ENCODE measurements around the gene SYDE1.
"Not testable (repeated sequence)": the region's sequence is repeated elsewhere in the genome, so short reads cannot be mapped to it uniquely, and the experiment has no call there.

The SYDE1 gene

DNA sequence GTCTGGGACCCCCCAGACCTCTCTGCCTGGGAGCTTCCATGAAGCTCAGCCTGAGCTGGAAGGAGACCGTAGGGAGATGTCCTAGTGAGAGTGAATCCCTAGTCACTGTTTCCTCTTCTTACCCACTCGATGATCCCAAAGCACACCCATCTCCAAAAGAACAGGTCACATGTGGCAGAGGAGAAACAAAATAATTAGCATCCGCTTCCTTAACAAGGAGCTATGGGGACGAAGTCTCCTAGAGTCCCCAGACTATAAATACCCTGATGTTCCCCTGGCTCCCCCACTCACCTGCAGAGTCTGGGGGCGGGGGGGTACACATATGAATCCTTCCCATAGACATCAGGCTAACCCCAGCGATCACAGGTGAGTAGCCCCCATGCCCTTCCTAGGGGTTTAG lies 25.3 kb upstream of the SYDE1 start, which contains the start of gene OR1I1:
TSS of gene OR1I1 (plus strand) at position 301 of the 400 bp plus-strand sequence. CDS start 4,855 bp downstream, outside the sequence.
- DNase-seq (ENCODE audit: low read depth, low spot score) = no peak
- no peaks in the 10 kb centered on the region for H3K4me1 ChIP-seq (ENCODE audit: insufficient read depth, insufficient read length)
- no peaks in the 10 kb centered on the region for H3K27me3 ChIP-seq (ENCODE audit: insufficient read depth, insufficient read length)
- H3K9me3 ChIP-seq (ENCODE audit: insufficient read depth, low read length) = no peaks in the 10 kb centered on the region
- no peak within 1 kb of the TSS for H3K4me3 ChIP-seq (ENCODE audit: insufficient read length, low read depth)
- TF ChIP-seq ZNF274 (IDR thresholded peaks at IDR 0.05; ENCODE audit: low read depth, low read length) (no peak), SUZ12 (IDR thresholded peaks at IDR 0.05; ENCODE audit: extremely low read depth, insufficient read depth, insufficient read length) (no peak), YY1 (IDR thresholded peaks at IDR 0.05; ENCODE audit: insufficient read depth, insufficient read length) (no peak)
- no peaks in the 10 kb centered on the region for H3K36me3 ChIP-seq (ENCODE audit: insufficient read depth, insufficient read length, low read length)
- H3K9ac ChIP-seq (ENCODE audit: insufficient read length, low read depth) = no peak within 1 kb of the TSS

DNA sequence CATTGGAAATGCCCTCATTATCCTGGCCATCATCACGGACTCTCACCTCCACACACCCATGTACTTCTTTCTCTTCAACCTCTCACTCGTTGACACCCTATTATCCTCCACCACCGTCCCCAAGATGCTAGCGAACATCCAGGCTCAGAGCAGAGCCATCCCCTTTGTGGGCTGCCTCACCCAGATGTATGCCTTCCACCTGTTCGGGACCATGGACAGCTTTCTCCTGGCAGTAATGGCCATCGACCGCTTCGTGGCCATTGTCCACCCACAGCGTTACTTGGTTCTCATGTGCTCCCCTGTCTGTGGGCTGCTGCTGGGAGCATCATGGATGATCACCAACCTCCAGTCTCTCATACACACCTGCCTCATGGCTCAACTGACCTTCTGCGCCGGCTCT lies 20.0 kb upstream of the SYDE1 start:
- DNase-seq (ENCODE audit: low read depth, low spot score) = no peak
- Histone ChIP-seq H3K27me3 (ENCODE audit: insufficient read depth, insufficient read length) (peaks cover 2% of the 10 kb centered on the region), H3K4me3 (ENCODE audit: insufficient read length, low read depth) (no peak overlapping the region), H3K9me3 (ENCODE audit: insufficient read depth, low read length) (no peaks in the 10 kb centered on the region), H3K4me1 (ENCODE audit: insufficient read depth, insufficient read length) (no peaks in the 10 kb centered on the region), H3K9ac (ENCODE audit: insufficient read length, low read depth) (no peak overlapping the region), H3K36me3 (ENCODE audit: insufficient read depth, insufficient read length, low read length) (no peaks in the 10 kb centered on the region)
- no peak for TF ChIP-seq YY1 (IDR thresholded peaks at IDR 0.05; ENCODE audit: insufficient read depth, insufficient read length)
- no peak for TF ChIP-seq SUZ12 (IDR thresholded peaks at IDR 0.05; ENCODE audit: extremely low read depth, insufficient read depth, insufficient read length)
- TF ChIP-seq ZNF274 (IDR thresholded peaks at IDR 0.05; ENCODE audit: low read depth, low read length) = no peak

DNA sequence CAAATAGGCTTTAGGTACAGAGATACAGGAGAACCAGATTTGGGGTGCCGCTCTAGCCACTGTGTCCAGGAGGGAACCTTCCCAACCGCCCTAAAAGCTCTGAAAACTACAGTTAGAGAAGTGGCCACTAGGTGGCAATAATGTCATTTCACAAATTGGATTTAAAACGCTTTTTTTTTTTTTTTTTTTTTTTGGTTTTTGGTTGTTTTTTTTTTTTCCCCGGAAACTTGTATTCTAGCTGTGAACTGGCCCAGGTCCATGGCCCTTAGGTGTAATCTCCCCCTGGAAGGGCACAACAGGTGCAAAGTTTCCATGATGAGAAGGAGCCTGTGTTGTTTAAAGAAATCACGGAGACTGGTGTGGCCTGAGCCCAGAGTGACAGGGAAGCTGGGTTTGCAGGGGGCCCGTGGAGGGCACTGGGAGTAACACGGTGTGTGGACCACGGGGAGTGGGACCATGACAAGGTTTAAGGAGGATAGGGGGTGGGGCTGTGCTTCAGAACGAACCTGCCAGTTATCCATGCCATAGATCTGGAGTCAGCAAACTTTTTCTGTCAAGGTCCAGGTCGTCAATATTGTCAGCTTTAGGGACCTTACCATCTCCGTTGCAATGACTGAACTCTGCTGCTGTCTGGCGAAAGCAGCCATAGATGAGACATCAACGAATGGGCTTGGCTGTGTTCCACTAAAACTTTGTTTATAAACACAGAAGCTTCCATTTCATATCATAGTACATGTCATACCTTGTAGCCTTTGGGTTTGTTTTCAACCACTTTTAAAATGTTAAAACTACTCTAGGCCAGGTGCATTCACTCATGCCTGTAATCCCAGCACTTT lies 15.1 kb upstream of the SYDE1 start:
- Histone ChIP-seq H3K36me3 (ENCODE audit: insufficient read depth, insufficient read length, low read length) (no peaks in the 10 kb centered on the region), H3K9me3 (ENCODE audit: insufficient read depth, low read length) (no peaks in the 10 kb centered on the region), H3K9ac (ENCODE audit: insufficient read length, low read depth) (no peak overlapping the region), H3K27me3 (ENCODE audit: insufficient read depth, insufficient read length) (peaks cover under 1% of the 10 kb centered on the region), H3K4me1 (ENCODE audit: insufficient read depth, insufficient read length) (no peaks in the 10 kb centered on the region), H3K4me3 (ENCODE audit: insufficient read length, low read depth) (no peak overlapping the region)
- TF ChIP-seq SUZ12 (IDR thresholded peaks at IDR 0.05; ENCODE audit: extremely low read depth, insufficient read depth, insufficient read length) (no peak), ZNF274 (IDR thresholded peaks at IDR 0.05; ENCODE audit: low read depth, low read length) (no peak), YY1 (IDR thresholded peaks at IDR 0.05; ENCODE audit: insufficient read depth, insufficient read length) (no peak)
- DNase-seq (ENCODE audit: low read depth, low spot score) = peak; percentile 78

DNA sequence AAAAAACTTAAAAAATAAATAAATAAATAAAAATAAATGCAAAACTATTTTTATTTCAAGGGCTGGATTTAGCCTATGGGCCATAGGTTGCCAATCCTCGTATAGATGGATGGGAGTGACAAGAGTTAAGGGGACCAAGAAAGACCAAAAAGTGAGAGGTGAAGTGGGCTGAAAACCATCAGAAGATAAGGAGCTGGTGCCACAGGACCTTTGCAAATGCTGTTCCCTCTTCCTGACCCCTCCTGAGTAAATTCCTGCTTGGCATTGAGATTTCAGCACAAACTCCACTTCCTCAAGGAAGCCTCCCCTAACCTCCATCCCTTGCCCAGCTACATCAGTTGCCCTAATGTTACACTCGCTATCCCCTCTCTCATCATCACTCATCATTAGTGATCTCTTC lies 14.2 kb upstream of the SYDE1 start:
- TF ChIP-seq YY1 (IDR thresholded peaks at IDR 0.05; ENCODE audit: insufficient read depth, insufficient read length) (no peak), SUZ12 (IDR thresholded peaks at IDR 0.05; ENCODE audit: extremely low read depth, insufficient read depth, insufficient read length) (no peak)
- DNase-seq (ENCODE audit: low read depth, low spot score) = no peak
- no peaks in the 10 kb centered on the region for H3K36me3 ChIP-seq (ENCODE audit: insufficient read depth, insufficient read length, low read length)
- no peak overlapping the region for H3K9ac ChIP-seq (ENCODE audit: insufficient read length, low read depth)
- H3K4me3 ChIP-seq (ENCODE audit: insufficient read length, low read depth) = no peak overlapping the region
- no peaks in the 10 kb centered on the region for H3K27me3 ChIP-seq (ENCODE audit: insufficient read depth, insufficient read length)
- no peaks in the 10 kb centered on the region for H3K4me1 ChIP-seq (ENCODE audit: insufficient read depth, insufficient read length)
- H3K9me3 ChIP-seq (ENCODE audit: insufficient read depth, low read length) = no peaks in the 10 kb centered on the region

DNA sequence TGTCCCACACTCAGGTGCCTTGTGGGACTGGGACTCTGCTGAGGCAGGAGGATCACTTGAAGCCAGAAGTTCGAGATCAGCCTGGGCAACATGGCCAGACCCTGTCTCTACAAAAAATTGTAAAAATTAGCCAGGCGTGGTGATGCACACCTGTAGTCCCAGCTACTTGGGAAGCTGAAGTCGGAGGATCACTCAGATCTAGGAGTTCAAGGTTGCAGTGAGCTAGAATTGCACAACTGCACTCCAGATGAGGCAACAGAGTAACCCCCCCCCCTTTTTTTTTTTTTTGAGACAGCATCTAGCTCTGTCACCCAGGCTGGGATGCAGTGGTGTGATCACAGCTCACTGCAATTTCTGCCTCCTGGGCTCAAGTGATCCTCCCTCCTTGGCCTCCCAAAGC lies 11.0 kb upstream of the SYDE1 start:
- TF ChIP-seq ZNF274 (IDR thresholded peaks at IDR 0.05; ENCODE audit: low read depth, low read length) (no peak), SUZ12 (IDR thresholded peaks at IDR 0.05; ENCODE audit: extremely low read depth, insufficient read depth, insufficient read length) (no peak), YY1 (IDR thresholded peaks at IDR 0.05; ENCODE audit: insufficient read depth, insufficient read length) (no peak)
- no peak for DNase-seq (ENCODE audit: low read depth, low spot score)
- Histone ChIP-seq H3K9me3 (ENCODE audit: insufficient read depth, low read length) (no peaks in the 10 kb centered on the region), H3K36me3 (ENCODE audit: insufficient read depth, insufficient read length, low read length) (no peaks in the 10 kb centered on the region), H3K9ac (ENCODE audit: insufficient read length, low read depth) (no peak overlapping the region), H3K27me3 (ENCODE audit: insufficient read depth, insufficient read length) (no peaks in the 10 kb centered on the region), H3K4me1 (ENCODE audit: insufficient read depth, insufficient read length) (peaks cover 2% of the 10 kb centered on the region), H3K4me3 (ENCODE audit: insufficient read length, low read depth) (no peak overlapping the region)

DNA sequence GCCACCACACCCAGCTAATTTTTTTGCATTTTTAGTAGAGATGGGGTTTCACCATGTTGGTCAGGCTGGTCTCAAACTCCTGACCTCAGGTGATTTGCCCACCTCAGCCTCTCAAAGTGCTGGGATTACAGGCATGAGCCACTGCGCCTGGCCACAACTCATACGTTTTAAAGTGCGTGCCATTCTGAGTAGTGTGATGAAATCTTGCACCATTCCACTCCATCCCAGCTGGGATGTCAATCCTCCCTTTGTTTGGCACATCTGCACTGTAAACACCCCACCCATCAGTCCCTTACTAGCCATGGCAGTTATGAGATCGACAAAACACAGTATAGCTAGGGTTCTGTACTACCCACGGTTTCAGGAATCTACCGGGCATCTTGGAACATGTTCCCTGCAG lies 9.2 kb upstream of the SYDE1 start:
- H3K4me1 ChIP-seq (ENCODE audit: insufficient read depth, insufficient read length); H3K36me3 ChIP-seq (ENCODE audit: insufficient read depth, insufficient read length, low read length); DNase-seq (ENCODE audit: low read depth, low spot score); H3K4me3 ChIP-seq (ENCODE audit: insufficient read length, low read depth); H3K9me3 ChIP-seq (ENCODE audit: insufficient read depth, low read length); H3K27me3 ChIP-seq (ENCODE audit: insufficient read depth, insufficient read length); H3K9ac ChIP-seq (ENCODE audit: insufficient read length, low read depth): not testable (repeated sequence)

DNA sequence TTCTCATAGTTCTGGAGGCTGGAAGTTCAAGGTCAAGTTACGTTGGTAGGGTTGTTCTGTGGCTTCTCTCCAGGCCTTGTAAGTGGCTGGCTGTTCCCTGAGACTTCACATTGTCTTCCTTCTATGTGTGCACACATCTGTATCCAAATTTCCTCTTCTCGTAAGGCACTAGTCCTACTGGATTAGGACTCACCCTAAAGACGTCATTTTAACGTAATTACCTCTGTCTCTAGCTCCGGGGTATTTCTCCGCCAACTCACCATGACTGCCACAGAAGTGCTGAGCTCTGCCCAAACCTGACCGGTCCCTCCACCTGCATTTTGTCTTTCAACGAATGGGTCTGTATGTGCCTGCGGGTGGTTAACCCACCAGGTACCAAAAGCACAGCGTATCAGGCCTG lies 8.7 kb upstream of the SYDE1 start:
- TF ChIP-seq YY1 (IDR thresholded peaks at IDR 0.05; ENCODE audit: insufficient read depth, insufficient read length) (no peak), ZNF274 (IDR thresholded peaks at IDR 0.05; ENCODE audit: low read depth, low read length) (no peak), SUZ12 (IDR thresholded peaks at IDR 0.05; ENCODE audit: extremely low read depth, insufficient read depth, insufficient read length) (no peak)
- no peaks in the 10 kb centered on the region for H3K27me3 ChIP-seq (ENCODE audit: insufficient read depth, insufficient read length)
- H3K4me1 ChIP-seq (ENCODE audit: insufficient read depth, insufficient read length) = peaks cover 2% of the 10 kb centered on the region
- H3K36me3 ChIP-seq (ENCODE audit: insufficient read depth, insufficient read length, low read length) = no peaks in the 10 kb centered on the region
- no peak for DNase-seq (ENCODE audit: low read depth, low spot score)
- H3K9ac ChIP-seq (ENCODE audit: insufficient read length, low read depth) = no peak overlapping the region
- H3K9me3 ChIP-seq (ENCODE audit: insufficient read depth, low read length) = peaks cover 6% of the 10 kb centered on the region; the same call in 1 of the 2 replicates
- H3K4me3 ChIP-seq (ENCODE audit: insufficient read length, low read depth) = no peak overlapping the region

All from NT2/D1 (cell line).